ENCODE data around the gene SLC22A23.

SLC22A23 gene

GRCh38 chr6:3352678-3353077 lies 104.2 kb downstream of the SLC22A23 start:
- DNase-seq, result no peak
- in situ Hi-C loops (cut with HindIII; ENCODE audit: low pct_ligation_motif_present, low pct_unique_long_range_greater_than_20kb, low sequenced_read_pairs), result no loop called here

GRCh38 chr6:3351829-3352524 lies 104.9 kb downstream of the SLC22A23 start:
- DNase-seq, result no peak
- in situ Hi-C loops (cut with HindIII; ENCODE audit: low pct_ligation_motif_present, low pct_unique_long_range_greater_than_20kb, low sequenced_read_pairs), result no loop called here

GRCh38 chr6:3351105-3351676 lies 105.7 kb downstream of the SLC22A23 start:
- in situ Hi-C loops (cut with HindIII; ENCODE audit: low pct_ligation_motif_present, low pct_unique_long_range_greater_than_20kb, low sequenced_read_pairs), result no loop called here
- no peak for DNase-seq

GRCh38 chr6:3350252-3350796 lies 106.5 kb downstream of the SLC22A23 start:
- in situ Hi-C loops (cut with HindIII; ENCODE audit: low pct_ligation_motif_present, low pct_unique_long_range_greater_than_20kb, low sequenced_read_pairs), result no loop called here
- no peak for DNase-seq

GRCh38 chr6:3349388-3350251 lies 107.2 kb downstream of the SLC22A23 start:
- in situ Hi-C loops (cut with HindIII; ENCODE audit: low pct_ligation_motif_present, low pct_unique_long_range_greater_than_20kb, low sequenced_read_pairs), result no loop called here
- no peak for DNase-seq

DNA sequence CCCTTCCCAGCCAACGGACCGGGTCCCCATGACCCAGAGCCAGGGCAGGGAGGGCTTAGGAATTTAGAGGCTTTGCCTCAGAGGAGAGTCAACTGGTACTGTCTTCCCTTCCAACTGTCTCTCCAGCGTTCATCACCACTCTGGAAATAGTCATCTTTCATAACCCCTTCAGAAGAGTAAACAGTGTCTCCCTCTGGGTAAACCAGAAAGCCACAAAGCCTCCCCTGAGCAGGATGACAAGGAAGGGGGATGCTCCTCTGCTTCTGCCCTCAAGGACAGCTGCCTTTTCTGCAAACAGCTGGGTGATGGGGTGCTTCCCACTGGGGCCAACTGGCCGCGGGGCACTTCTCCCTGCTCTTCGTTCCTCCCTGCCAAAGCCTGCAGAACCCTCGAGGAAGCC lies 108.0 kb downstream of the SLC22A23 start:
- in situ Hi-C loops (cut with HindIII; ENCODE audit: low pct_ligation_motif_present, low pct_unique_long_range_greater_than_20kb, low sequenced_read_pairs), result no loop called here
- DNase-seq, result no peak

DNA sequence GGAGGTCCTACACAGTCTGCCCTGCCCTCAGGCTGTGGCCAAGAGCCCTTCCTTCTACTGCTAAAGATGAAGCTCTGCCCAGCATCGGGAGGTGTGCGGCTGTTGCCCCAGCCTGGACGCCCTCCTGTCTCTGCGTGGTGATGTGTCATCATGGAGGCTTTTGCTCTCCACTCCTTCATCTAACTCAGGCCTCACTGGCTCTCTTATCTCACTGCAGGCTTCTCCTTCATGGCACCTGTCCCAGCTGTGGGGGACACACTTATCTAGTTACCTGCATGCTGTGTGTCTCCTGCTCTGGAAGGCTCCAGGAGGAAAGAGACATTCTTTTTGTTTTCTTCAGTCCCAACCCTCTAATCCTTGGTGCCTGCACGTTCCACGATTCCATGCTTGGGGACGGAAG lies 109.0 kb downstream of the SLC22A23 start:
- in situ Hi-C loops (cut with HindIII; ENCODE audit: low pct_ligation_motif_present, low pct_unique_long_range_greater_than_20kb, low sequenced_read_pairs), result no loop called here
- no peak for DNase-seq

DNA sequence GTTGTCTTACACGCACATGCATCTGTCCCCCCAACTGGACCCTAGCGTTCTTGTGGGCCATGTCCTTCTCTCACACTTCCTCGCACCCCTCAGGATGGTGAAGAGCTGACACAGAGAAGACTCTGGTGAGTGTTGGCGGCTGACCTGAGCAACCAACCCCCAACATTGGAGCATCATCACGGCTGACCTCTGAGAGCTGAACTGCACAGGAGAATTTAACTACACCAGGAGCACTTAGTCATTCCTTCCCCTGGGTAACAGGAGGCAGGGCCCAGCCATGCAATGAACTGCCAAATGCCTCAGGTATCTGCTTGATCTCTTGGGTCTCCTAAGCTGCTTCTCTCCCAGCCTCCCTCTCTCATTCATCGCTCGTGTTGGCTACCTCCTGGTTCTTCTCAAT lies 109.6 kb downstream of the SLC22A23 start:
- in situ Hi-C loops (cut with HindIII; ENCODE audit: low pct_ligation_motif_present, low pct_unique_long_range_greater_than_20kb, low sequenced_read_pairs), result no loop called here

DNA sequence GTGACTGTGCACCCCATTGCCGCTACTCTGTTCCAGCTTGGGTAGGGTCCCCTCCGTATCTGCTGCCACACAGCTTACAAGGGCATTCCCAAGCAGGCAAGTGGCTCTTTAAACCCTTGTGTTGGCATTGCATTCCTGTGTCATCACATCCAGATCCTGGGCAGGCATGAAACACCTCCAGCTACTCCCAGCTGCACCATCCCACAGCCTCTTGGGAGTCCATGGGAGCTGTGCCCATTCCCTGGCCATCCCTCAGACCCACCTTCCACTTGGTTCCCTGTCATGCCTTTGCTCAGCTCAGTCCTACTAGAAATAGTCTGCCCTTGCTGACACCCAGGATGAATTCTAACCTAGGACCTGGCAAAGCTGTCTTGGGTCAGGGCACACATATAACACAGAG lies 110.4 kb downstream of the SLC22A23 start:
- in situ Hi-C loops (cut with HindIII; ENCODE audit: low pct_ligation_motif_present, low pct_unique_long_range_greater_than_20kb, low sequenced_read_pairs), result no loop called here
- DNase-seq, result no peak

More for the DNA sequence above, 109.6 kb downstream of the SLC22A23 start:
- no peak for DNase-seq

DNA sequence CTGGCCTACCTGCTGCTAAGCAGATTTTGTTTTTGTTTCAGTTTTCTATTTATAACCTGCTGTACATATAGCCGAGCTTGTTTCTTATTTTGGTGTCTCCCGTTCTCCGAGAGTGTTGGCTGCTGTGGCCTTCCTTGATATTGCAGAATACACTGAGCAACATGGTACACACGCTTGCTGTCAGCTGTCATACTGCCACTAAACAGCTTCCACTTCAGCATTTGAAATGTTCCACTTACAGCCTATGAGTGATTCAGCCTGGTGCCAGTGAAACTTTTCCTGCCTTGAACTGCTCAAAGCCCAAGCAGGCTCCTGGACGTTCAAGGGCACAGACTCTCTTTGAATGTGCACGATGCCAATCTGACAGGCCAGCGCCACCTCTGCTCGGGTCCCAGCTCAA lies 111.0 kb downstream of the SLC22A23 start:
- in situ Hi-C loops (cut with HindIII; ENCODE audit: low pct_ligation_motif_present, low pct_unique_long_range_greater_than_20kb, low sequenced_read_pairs), result no loop called here
- no peak for DNase-seq

- no peak for DNase-seq
- in situ Hi-C loops (cut with HindIII; ENCODE audit: low pct_ligation_motif_present, low pct_unique_long_range_greater_than_20kb, low sequenced_read_pairs), result no loop called here
Observed at GRCh38 chr6:3343089-3343883, 113.6 kb downstream of the SLC22A23 start.

- DNase-seq, result peak; percentile 25
- in situ Hi-C loops (cut with HindIII; ENCODE audit: low pct_ligation_motif_present, low pct_unique_long_range_greater_than_20kb, low sequenced_read_pairs), result no loop called here
Observed at GRCh38 chr6:3341467-3341866, 115.4 kb downstream of the SLC22A23 start.

DNA sequence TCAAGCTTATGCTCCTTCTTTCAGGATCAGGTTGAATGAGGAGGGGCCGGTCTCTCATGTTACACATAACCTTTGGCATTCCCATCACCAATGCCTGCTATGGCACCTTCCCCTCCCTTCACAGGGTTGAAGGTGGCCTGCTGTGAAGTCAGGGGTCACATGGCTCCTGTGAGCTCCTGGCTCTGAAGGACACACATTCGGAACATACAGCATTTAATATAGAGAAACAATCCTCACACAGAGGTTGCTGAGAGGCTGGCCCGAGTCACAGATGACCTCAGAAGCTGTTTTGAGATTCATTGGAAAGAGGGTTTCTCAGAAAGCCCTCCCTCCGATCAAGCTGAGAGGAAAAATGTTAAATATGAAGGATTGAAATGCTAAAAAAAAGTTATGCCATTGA lies 116.0 kb downstream of the SLC22A23 start:
- no peak for DNase-seq
- in situ Hi-C loops (cut with HindIII; ENCODE audit: low pct_ligation_motif_present, low pct_unique_long_range_greater_than_20kb, low sequenced_read_pairs), result no loop called here

- in situ Hi-C loops (cut with HindIII; ENCODE audit: low pct_ligation_motif_present, low pct_unique_long_range_greater_than_20kb, low sequenced_read_pairs), result no loop called here
- no peak for DNase-seq
Observed at GRCh38 chr6:3340358-3340802, 116.5 kb downstream of the SLC22A23 start.

GRCh38 chr6:3339811-3340210 lies 117.0 kb downstream of the SLC22A23 start:
- in situ Hi-C loops (cut with HindIII; ENCODE audit: low pct_ligation_motif_present, low pct_unique_long_range_greater_than_20kb, low sequenced_read_pairs), result no loop called here

DNA sequence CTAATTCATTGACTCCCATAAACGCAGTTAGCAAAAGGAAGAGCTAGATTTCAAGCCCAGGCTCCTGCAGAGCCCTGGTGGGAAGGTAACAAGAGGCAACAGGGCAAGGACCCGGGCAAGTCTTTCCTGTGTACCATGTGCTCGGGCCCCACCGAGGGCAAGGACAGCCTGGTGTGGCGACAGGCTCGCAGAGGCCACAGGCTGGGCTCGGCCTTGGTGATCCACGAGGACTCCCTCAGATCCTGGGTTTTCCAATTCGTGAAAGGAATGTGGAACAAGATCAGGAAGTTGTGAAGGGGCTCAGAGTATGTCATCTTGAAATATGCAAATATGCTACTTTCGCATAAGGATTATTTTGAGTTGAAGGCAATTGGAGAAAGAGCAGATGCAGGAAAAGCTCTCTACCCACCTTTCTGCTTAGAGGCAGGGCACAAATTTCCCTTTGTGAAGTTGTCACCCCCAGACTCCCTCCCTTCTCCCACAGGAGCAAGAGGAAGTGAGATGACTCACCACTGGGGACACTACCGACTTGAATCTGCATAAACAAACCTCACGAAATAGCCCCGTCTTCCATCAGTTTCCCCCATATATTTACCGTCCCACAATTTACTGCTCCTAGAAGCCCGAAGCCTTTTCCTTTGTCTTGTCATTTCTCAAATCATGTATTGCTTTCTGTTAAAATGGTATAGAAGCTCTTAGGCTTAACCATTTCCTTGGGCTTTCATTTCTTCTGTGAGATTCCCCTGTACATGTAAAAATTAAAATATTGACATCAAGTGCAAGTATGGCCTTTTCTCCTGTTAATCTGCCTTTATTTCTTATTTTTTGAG lies 119.1 kb downstream of the SLC22A23 start:
- peak; percentile 22 for DNase-seq
- in situ Hi-C loops (cut with HindIII; ENCODE audit: low pct_ligation_motif_present, low pct_unique_long_range_greater_than_20kb, low sequenced_read_pairs), result no loop called here

More at GRCh38 chr6:3339811-3340210, 117.0 kb downstream of the SLC22A23 start:
- no peak for DNase-seq

GRCh38 chr6:3336859-3337515 lies 119.9 kb downstream of the SLC22A23 start:
- no peak for DNase-seq
- in situ Hi-C loops (cut with HindIII; ENCODE audit: low pct_ligation_motif_present, low pct_unique_long_range_greater_than_20kb, low sequenced_read_pairs), result no loop called here

Data from ACHN (cell line).